ENCODE results near the gene POGK. TPM values are rescaled to one million over a fixed set of nuclear protein-coding genes. Genes with fewer than 3 reads are reported as not detected.

The POGK gene
- total and polyA plus RNA-seq, 2 experiments from 2014 or later = 10.9 to 31.4 TPM

GRCh38 chr1:166857995-166858394 lies 18.7 kb downstream of the POGK start:
- DNase-seq (ENCODE audit: low spot score) (no peak), ATAC-seq (no peak)
- Histone ChIP-seq H3K9me2 (ENCODE audit: insufficient read depth) (no peaks in the 10 kb centered on the region), H3F3A (replicated peaks; ENCODE audit: low read depth) (no peaks in the 10 kb centered on the region), H3K4me3 (no peak overlapping the region), H4K20me1 (replicated peaks; ENCODE audit: insufficient read depth) (peaks cover 22% of the 10 kb centered on the region), H3K79me2 (replicated peaks; ENCODE audit: insufficient read depth) (0 out of 2 replicates have a peak, but pooled peaks cover 5% of the 10 kb centered on the region), H3K27me3 (ENCODE audit: insufficient read depth) (no peaks in the 10 kb centered on the region), H3K4me1 (ENCODE audit: insufficient read depth) (peaks cover 8% of the 10 kb centered on the region), H3K27ac (ENCODE audit: low read depth) (no peak overlapping the region), H3K4me2 (no peak overlapping the region), H3K36me3 (ENCODE audit: insufficient read depth) (peaks cover 34% of the 10 kb centered on the region), H2AFZ (no peak overlapping the region)
- Mint-ChIP-seq H3K27me3 (ENCODE audit: insufficient read depth, low read depth, poor library complexity) (peaks cover 5% of the 10 kb centered on the region), H3K9me3 (no peaks in the 10 kb centered on the region), H3K4me3 (no peak overlapping the region), H3K27ac (no peak overlapping the region), H3K4me1 (peaks cover 32% of the 10 kb centered on the region), H3K36me3 (ENCODE audit: low read depth) (peaks cover 68% of the 10 kb centered on the region)
- TF ChIP-seq, protein P1, sequence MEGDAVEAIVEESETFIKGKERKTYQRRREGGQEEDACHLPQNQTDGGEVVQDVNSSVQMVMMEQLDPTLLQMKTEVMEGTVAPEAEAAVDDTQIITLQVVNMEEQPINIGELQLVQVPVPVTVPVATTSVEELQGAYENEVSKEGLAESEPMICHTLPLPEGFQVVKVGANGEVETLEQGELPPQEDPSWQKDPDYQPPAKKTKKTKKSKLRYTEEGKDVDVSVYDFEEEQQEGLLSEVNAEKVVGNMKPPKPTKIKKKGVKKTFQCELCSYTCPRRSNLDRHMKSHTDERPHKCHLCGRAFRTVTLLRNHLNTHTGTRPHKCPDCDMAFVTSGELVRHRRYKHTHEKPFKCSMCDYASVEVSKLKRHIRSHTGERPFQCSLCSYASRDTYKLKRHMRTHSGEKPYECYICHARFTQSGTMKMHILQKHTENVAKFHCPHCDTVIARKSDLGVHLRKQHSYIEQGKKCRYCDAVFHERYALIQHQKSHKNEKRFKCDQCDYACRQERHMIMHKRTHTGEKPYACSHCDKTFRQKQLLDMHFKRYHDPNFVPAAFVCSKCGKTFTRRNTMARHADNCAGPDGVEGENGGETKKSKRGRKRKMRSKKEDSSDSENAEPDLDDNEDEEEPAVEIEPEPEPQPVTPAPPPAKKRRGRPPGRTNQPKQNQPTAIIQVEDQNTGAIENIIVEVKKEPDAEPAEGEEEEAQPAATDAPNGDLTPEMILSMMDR (conservative IDR thresholded peaks at IDR 0.05; ENCODE audit: low read depth in 2 of 2) = no peak
- TF ChIP-seq, protein P2, sequence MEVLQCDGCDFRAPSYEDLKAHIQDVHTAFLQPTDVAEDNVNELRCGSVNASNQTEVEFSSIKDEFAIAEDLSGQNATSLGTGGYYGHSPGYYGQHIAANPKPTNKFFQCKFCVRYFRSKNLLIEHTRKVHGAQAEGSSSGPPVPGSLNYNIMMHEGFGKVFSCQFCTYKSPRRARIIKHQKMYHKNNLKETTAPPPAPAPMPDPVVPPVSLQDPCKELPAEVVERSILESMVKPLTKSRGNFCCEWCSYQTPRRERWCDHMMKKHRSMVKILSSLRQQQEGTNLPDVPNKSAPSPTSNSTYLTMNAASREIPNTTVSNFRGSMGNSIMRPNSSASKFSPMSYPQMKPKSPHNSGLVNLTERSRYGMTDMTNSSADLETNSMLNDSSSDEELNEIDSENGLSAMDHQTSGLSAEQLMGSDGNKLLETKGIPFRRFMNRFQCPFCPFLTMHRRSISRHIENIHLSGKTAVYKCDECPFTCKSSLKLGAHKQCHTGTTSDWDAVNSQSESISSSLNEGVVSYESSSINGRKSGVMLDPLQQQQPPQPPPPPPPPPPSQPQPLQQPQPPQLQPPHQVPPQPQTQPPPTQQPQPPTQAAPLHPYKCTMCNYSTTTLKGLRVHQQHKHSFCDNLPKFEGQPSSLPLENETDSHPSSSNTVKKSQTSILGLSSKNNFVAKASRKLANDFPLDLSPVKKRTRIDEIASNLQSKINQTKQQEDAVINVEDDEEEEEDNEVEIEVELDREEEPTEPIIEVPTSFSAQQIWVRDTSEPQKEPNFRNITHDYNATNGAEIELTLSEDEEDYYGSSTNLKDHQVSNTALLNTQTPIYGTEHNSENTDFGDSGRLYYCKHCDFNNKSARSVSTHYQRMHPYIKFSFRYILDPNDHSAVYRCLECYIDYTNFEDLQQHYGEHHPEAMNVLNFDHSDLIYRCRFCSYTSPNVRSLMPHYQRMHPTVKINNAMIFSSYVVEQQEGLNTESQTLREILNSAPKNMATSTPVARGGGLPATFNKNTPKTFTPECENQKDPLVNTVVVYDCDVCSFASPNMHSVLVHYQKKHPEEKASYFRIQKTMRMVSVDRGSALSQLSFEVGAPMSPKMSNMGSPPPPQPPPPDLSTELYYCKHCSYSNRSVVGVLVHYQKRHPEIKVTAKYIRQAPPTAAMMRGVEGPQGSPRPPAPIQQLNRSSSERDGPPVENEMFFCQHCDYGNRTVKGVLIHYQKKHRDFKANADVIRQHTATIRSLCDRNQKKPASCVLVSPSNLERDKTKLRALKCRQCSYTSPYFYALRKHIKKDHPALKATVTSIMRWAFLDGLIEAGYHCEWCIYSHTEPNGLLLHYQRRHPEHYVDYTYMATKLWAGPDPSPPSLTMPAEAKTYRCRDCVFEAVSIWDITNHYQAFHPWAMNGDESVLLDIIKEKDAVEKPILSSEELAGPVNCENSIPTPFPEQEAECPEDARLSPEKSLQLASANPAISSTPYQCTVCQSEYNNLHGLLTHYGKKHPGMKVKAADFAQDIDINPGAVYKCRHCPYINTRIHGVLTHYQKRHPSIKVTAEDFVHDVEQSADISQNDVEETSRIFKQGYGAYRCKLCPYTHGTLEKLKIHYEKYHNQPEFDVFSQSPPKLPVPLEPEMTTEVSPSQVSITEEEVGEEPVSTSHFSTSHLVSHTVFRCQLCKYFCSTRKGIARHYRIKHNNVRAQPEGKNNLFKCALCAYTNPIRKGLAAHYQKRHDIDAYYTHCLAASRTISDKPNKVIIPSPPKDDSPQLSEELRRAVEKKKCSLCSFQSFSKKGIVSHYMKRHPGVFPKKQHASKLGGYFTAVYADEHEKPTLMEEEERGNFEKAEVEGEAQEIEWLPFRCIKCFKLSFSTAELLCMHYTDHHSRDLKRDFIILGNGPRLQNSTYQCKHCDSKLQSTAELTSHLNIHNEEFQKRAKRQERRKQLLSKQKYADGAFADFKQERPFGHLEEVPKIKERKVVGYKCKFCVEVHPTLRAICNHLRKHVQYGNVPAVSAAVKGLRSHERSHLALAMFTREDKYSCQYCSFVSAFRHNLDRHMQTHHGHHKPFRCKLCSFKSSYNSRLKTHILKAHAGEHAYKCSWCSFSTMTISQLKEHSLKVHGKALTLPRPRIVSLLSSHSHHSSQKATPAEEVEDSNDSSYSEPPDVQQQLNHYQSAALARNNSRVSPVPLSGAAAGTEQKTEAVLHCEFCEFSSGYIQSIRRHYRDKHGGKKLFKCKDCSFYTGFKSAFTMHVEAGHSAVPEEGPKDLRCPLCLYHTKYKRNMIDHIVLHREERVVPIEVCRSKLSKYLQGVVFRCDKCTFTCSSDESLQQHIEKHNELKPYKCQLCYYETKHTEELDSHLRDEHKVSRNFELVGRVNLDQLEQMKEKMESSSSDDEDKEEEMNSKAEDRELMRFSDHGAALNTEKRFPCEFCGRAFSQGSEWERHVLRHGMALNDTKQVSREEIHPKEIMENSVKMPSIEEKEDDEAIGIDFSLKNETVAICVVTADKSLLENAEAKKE (CRISPR knock-in tag; IDR thresholded peaks at IDR 0.05) = no peak
- TF ChIP-seq STAT1 (IDR thresholded peaks at IDR 0.05; ENCODE audit: unreplicated experiment) = no peak
- no peak for TF ChIP-seq EZH2phosphoT487 (IDR thresholded peaks at IDR 0.05; ENCODE audit: unreplicated experiment)
- TF ChIP-seq, protein P3, sequence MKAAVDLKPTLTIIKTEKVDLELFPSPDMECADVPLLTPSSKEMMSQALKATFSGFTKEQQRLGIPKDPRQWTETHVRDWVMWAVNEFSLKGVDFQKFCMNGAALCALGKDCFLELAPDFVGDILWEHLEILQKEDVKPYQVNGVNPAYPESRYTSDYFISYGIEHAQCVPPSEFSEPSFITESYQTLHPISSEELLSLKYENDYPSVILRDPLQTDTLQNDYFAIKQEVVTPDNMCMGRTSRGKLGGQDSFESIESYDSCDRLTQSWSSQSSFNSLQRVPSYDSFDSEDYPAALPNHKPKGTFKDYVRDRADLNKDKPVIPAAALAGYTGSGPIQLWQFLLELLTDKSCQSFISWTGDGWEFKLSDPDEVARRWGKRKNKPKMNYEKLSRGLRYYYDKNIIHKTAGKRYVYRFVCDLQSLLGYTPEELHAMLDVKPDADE (IDR thresholded peaks at IDR 0.05) = no peak
- TF ChIP-seq ZNF114 (CRISPR knock-in tag; IDR thresholded peaks at IDR 0.05) = no peak
- TF ChIP-seq CREB1 (CRISPR knock-in tag; IDR thresholded peaks at IDR 0.05; ENCODE audit: low read depth) = no peak
- no peak for TF ChIP-seq ZNF331 (CRISPR knock-in tag; IDR thresholded peaks at IDR 0.05; ENCODE audit: low read depth)
